PC-3 (cell line): ENCODE data around the gene PIH1D1. TPM values are rescaled to one million over a fixed set of nuclear protein-coding genes. Genes with fewer than 3 reads are reported as not detected.
A peak's percentile ranks its signal among the peaks of the same experiment; 100 is the strongest.

ENCODE experiments used
- ATAC-seq: fragments of 200-7000 bp; cut with Tn5 transposase; 2 replicates; pipeline ENCODE4 v1.9.1; 2020; ENCODE audit warnings: mild to moderate bottlenecking, moderate library complexity
- BruUV-seq: library from RNA; stranded (reverse); fragments of 400-500 nt; replicated peaks from 2 replicates; lab custom pipeline; 2021; lab: Mats Ljungman, UMichigan
- CTCF ChIA-PET: fragments of 300-600 bp; sonication (Branson Sonifier 250); formaldehyde crosslinking; loops from one replicate; lab custom pipeline; 2022; ENCODE audit warnings: antibody characterized with exemption; lab: Charles Lee
- POLR2A ChIA-PET: fragments of 300-600 bp; sonication (Branson Sonifier 250); formaldehyde crosslinking; loops from one replicate; lab custom pipeline; 2022; ENCODE audit warnings: antibody characterized with exemption; ENCODE audit not compliant: unreplicated experiment; lab: Charles Lee
- DNase-seq: peaks from one replicate; pipeline ENCODE4 v3.0.0-alpha.2; 2015
- H2AFZ ChIP-seq: fragments of 300-600 bp; sonication (generic); 2 replicates; pipeline ENCODE4 v1.6.0; 2016; ENCODE audit warnings: antibody characterized with exemption, low read length
- H3F3A ChIP-seq: fragments of 300-600 bp; sonication (generic); one replicate; pipeline ENCODE4 v1.6.0; 2017; ENCODE audit warnings: antibody characterized with exemption, low read length, control low read depth, mild to moderate bottlenecking; ENCODE audit not compliant: unreplicated experiment
- H3K27ac ChIP-seq: fragments of 300-600 bp; sonication (generic); 2 replicates; pipeline ENCODE4 v1.5.1; 2016; ENCODE audit warnings: mild to moderate bottlenecking, low read length
- H3K27me3 ChIP-seq: fragments of 300-600 bp; sonication (generic); 2 replicates; pipeline ENCODE4 v1.6.1; 2016; ENCODE audit warnings: low read length, mixed read lengths
- H3K36me3 ChIP-seq: fragments of 300-600 bp; sonication (generic); 2 replicates; pipeline ENCODE4 v1.6.1; 2016; ENCODE audit warnings: low read depth, mixed run types, low read length, mixed read lengths
- H3K4me1 ChIP-seq: fragments of 300-600 bp; sonication (generic); 2 replicates; pipeline ENCODE4 v1.5.1; 2016; ENCODE audit warnings: low read length; ENCODE audit not compliant: insufficient read depth
- H3K4me2 ChIP-seq: fragments of 300-600 bp; sonication (generic); 2 replicates; pipeline ENCODE4 v1.6.0; 2016; ENCODE audit warnings: low read length
- H3K4me3 ChIP-seq: fragments of 300-600 bp; sonication (generic); 2 replicates; pipeline ENCODE4 v1.5.1; 2016; ENCODE audit warnings: mild to moderate bottlenecking, low read length, mixed read lengths
- H3K79me2 ChIP-seq: fragments of 300-600 bp; sonication (generic); 2 replicates; pipeline ENCODE4 v1.6.1; 2017; ENCODE audit warnings: low read length, mixed read lengths
- H3K9ac ChIP-seq: fragments of 300-600 bp; sonication (generic); 2 replicates; pipeline ENCODE4 v1.6.0; 2016; ENCODE audit warnings: mild to moderate bottlenecking, low read length
- H3K9me2 ChIP-seq: fragments of 300-600 bp; sonication (generic); replicated peaks from 2 replicates; pipeline ENCODE4 v1.6.1; 2016; ENCODE audit warnings: mixed run types, low read length, mixed read lengths
- H3K9me3 ChIP-seq: fragments of 300-600 bp; sonication (generic); 2 replicates; pipeline ENCODE4 v1.6.1; 2016; ENCODE audit warnings: low read length, mixed read lengths
- H4K20me1 ChIP-seq: fragments of 300-600 bp; sonication (generic); 2 replicates; pipeline ENCODE4 v1.6.1; 2016; ENCODE audit warnings: low read length, mixed read lengths
- EZH2 ChIP-seq: fragments of 300-600 bp; sonication (generic); IDR thresholded peaks from one replicate; pipeline ENCODE4 v1.6.1; 2017; ENCODE audit warnings: antibody characterized with exemption, mild to moderate bottlenecking, low read length; ENCODE audit not compliant: unreplicated experiment
- EZH2phosphoT487 ChIP-seq: fragments of 300-600 bp; sonication (generic); IDR thresholded peaks from 2 replicates; pipeline ENCODE4 v1.6.1; 2018; ENCODE audit warnings: mild to moderate bottlenecking, antibody characterized with exemption, low read length, borderline replicate concordance
- intact Hi-C: fragments of 100-400 bp; cut with micrococcal nuclease; formaldehyde crosslinking; loops from 2 replicates; pipeline ENCODE4 v1.9.0; 2023
- total RNA-seq: library from RNA; depleted of rRNA; stranded (reverse); fragments of >200 nt; gene quantifications from 2 replicates; pipeline ENCODE4 v1.2.3, GENCODE V29; 2014
- TF ChIP-seq, protein P1 (sequence below): fragments of 300-600 bp; sonication (generic); conservative IDR thresholded peaks from 2 replicates; pipeline ENCODE4 v1.5.1; 2017; ENCODE audit warnings: antibody characterized with exemption, low read depth, mild to moderate bottlenecking, low read length

The PIH1D1 gene
- total RNA-seq, 1 experiment from 2014 or later, result 171 TPM

DNA sequence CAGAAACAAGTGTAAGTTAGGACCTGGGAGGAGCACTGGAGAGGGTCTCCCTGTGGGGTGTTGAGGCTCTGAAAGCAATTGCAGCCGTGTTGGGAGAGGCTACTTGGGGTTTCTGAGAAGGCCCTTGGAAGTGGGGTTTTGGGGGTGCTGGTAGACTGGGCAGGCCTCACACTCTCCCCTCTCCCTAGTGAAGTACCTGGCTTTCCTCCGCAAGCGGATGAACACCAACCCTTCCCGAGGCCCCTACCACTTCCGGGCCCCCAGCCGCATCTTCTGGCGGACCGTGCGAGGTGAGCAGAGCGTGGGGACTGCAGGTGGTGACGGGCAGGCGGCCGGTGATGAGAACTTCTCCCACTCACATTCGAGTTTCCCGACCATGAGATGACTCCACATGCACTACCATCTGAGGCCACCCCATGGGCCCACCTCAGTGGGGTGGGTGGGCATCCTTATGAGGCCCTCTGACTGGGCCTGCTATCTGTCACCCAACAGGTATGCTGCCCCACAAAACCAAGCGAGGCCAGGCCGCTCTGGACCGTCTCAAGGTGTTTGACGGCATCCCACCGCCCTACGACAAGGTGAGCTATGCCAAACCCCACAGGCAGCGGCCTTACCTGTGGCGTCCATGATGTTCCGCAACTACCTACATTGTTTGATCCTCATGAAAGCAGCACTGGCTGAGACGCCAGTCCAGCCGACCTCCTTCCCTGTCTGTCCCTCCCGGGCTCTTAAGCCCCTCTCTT is 38.8 kb upstream of the PIH1D1 start:
- H3K27me3 ChIP-seq, result no peaks in the 10 kb centered on the region
- H2AFZ ChIP-seq, result no peak overlapping the region
- peaks cover 13% of the 10 kb centered on the region; the same call in 1 of the 2 replicates for H3K4me1 ChIP-seq
- BruUV-seq, result no TSS peak
- peak overlapping the region; percentile 80 for H3K4me2 ChIP-seq
- ATAC-seq (no peak), DNase-seq (no peak)
- intact Hi-C loops, result no loop called here
- H3K27ac ChIP-seq, result no peak overlapping the region
- H3K36me3 ChIP-seq, result peaks cover 49% of the 10 kb centered on the region
- H3K4me3 ChIP-seq, result peak overlapping the region; percentile 89; the same call in 1 of the 2 replicates
- H3K9me3 ChIP-seq, result no peaks in the 10 kb centered on the region
- peaks cover 38% of the 10 kb centered on the region for H3K79me2 ChIP-seq
- peaks cover 41% of the 10 kb centered on the region for H4K20me1 ChIP-seq
- no peaks in the 10 kb centered on the region for H3K9me2 ChIP-seq
- H3F3A ChIP-seq, result peaks cover 54% of the 10 kb centered on the region
- TF ChIP-seq, protein P1, sequence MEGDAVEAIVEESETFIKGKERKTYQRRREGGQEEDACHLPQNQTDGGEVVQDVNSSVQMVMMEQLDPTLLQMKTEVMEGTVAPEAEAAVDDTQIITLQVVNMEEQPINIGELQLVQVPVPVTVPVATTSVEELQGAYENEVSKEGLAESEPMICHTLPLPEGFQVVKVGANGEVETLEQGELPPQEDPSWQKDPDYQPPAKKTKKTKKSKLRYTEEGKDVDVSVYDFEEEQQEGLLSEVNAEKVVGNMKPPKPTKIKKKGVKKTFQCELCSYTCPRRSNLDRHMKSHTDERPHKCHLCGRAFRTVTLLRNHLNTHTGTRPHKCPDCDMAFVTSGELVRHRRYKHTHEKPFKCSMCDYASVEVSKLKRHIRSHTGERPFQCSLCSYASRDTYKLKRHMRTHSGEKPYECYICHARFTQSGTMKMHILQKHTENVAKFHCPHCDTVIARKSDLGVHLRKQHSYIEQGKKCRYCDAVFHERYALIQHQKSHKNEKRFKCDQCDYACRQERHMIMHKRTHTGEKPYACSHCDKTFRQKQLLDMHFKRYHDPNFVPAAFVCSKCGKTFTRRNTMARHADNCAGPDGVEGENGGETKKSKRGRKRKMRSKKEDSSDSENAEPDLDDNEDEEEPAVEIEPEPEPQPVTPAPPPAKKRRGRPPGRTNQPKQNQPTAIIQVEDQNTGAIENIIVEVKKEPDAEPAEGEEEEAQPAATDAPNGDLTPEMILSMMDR, result no peak
- TF ChIP-seq EZH2 (no peak), EZH2phosphoT487 (no peak)
- no peak overlapping the region for H3K9ac ChIP-seq
- CTCF ChIA-PET, result no interaction called here
- POLR2A ChIA-PET, result no interaction called here

DNA sequence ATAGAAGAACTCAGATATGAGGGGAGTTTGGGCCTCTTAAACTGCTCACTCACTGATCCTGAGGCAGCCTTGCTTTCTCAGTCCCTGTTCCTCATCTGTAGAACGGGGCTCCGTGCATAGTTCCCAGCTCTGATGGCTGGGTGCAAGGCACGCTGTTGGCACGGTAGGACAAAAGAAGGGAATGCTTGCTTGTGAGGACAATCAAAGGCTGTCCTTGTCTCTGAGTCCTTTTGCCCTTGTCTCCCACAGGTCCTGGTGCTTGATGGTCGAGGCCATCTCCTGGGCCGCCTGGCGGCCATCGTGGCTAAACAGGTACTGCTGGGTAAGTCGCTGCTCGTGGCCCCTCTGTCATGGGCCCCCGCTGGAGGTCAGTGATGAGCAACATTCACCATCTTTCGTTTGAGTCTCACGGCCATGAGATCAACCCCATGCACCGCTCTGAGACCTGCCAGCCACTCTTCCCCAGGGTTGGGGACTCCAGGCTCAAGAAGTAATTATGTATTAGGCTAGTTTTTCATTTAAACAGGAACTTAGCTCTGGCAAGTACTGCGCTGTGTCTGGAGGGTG is 38.1 kb upstream of the PIH1D1 start:
- peak overlapping the region; percentile 80 for H3K4me2 ChIP-seq
- CTCF ChIA-PET, result no interaction called here
- H3K79me2 ChIP-seq, result peaks cover 38% of the 10 kb centered on the region
- peaks cover 49% of the 10 kb centered on the region for H3F3A ChIP-seq
- TF ChIP-seq EZH2 (no peak), EZH2phosphoT487 (no peak)
- TF ChIP-seq, protein P1, result no peak
- BruUV-seq, result no TSS peak
- POLR2A ChIA-PET, result no interaction called here
- H3K9me3 ChIP-seq, result no peaks in the 10 kb centered on the region
- intact Hi-C loops, result no loop called here
- peak overlapping the region; percentile 56 for H3K27ac ChIP-seq
- no peak overlapping the region for H2AFZ ChIP-seq
- H3K4me3 ChIP-seq, result peak overlapping the region; percentile 89
- peak overlapping the region; percentile 97 for H3K9ac ChIP-seq
- peaks cover 41% of the 10 kb centered on the region for H4K20me1 ChIP-seq
- no peaks in the 10 kb centered on the region for H3K27me3 ChIP-seq
- DNase-seq, result no peak
- ATAC-seq, result no peak
- H3K4me1 ChIP-seq, result peaks cover 12% of the 10 kb centered on the region; the same call in 1 of the 2 replicates
- no peaks in the 10 kb centered on the region for H3K9me2 ChIP-seq
- peaks cover 49% of the 10 kb centered on the region for H3K36me3 ChIP-seq
